Neural cell (in vitro differentiated cells): ENCODE data around the gene SRPK1. TPM values are rescaled to one million over a fixed set of nuclear protein-coding genes. Genes with fewer than 3 reads are reported as not detected.

Experiments used
- H2AFZ ChIP-seq: fragments of 200-600, 300-800 bp; sonication (generic), shearing (Covaris generic); 2 replicates; pipeline ENCODE4 v1.6.0; 2014; ENCODE audit warnings: low read depth, mild to moderate bottlenecking, antibody characterized with exemption, low read length, moderate library complexity
- H3F3A ChIP-seq: fragments of 200-600 bp; shearing (Covaris generic); 2 replicates; pipeline ENCODE4 v1.6.1; 2016; ENCODE audit warnings: mild to moderate bottlenecking, moderate library complexity, mixed read lengths, antibody characterized with exemption, low read length; ENCODE audit not compliant: insufficient read depth, poor library complexity, severe bottlenecking
- H3K27ac ChIP-seq: fragments of 200-600, 300-800 bp; sonication (generic), shearing (Covaris generic); 2 replicates; pipeline ENCODE4 v1.5.1; 2014; ENCODE audit warnings: mild to moderate bottlenecking, low read length, moderate library complexity
- H3K27me3 ChIP-seq: fragments of 300-800, 200-600 bp; sonication (generic), shearing (Covaris generic); 2 replicates; pipeline ENCODE4 v1.6.0; 2014; ENCODE audit warnings: mild to moderate bottlenecking, low read depth, low read length, moderate library complexity; ENCODE audit not compliant: insufficient read depth
- H3K36me3 ChIP-seq: fragments of 300-800, 200-600 bp; sonication (generic), shearing (Covaris generic); 2 replicates; pipeline ENCODE4 v1.5.1; 2014; ENCODE audit warnings: mild to moderate bottlenecking, antibody characterized with exemption, low read length, moderate library complexity; ENCODE audit not compliant: insufficient read depth
- H3K4me2 ChIP-seq: fragments of 300-800, 200-600 bp; sonication (generic), shearing (Covaris generic); 2 replicates; pipeline ENCODE4 v1.6.0; 2014; ENCODE audit warnings: mild to moderate bottlenecking, low read length
- H3K4me3 ChIP-seq: fragments of 300-800, 200-600 bp; sonication (generic), shearing (Covaris generic); 2 replicates; pipeline ENCODE4 v1.5.1; 2014; ENCODE audit warnings: mild to moderate bottlenecking, low read length, moderate library complexity
- H3K79me2 ChIP-seq: fragments of 200-600 bp; shearing (Covaris generic); replicated peaks from 2 replicates; pipeline ENCODE4 v1.6.0; 2014; ENCODE audit warnings: mild to moderate bottlenecking, low read length, moderate library complexity; ENCODE audit not compliant: insufficient read depth
- H3K9ac ChIP-seq: fragments of 300-800, 200-600 bp; sonication (generic), shearing (Covaris generic); 2 replicates; pipeline ENCODE4 v1.6.1; 2016; ENCODE audit warnings: mild to moderate bottlenecking, low read length, mixed read lengths
- H3K9me2 ChIP-seq: fragments of 200-600 bp; shearing (Covaris generic); 2 replicates; pipeline ENCODE4 v1.6.1; 2016; ENCODE audit warnings: mild to moderate bottlenecking, low read length, mixed read lengths; ENCODE audit not compliant: insufficient read depth
- H3K9me3 ChIP-seq: fragments of 200-600, 300-800 bp; sonication (generic), shearing (Covaris generic); 2 replicates; pipeline ENCODE4 v1.6.1; 2016; ENCODE audit warnings: mild to moderate bottlenecking, mixed run types, low read length, moderate library complexity, mixed read lengths
- H4K20me1 ChIP-seq: fragments of 200-600 bp; shearing (Covaris generic); 2 replicates; pipeline ENCODE4 v1.6.1; 2016; ENCODE audit warnings: mild to moderate bottlenecking, mixed run types; ENCODE audit not compliant: insufficient read depth
- EP300 ChIP-seq: fragments of 450-650 bp; conservative IDR thresholded peaks from 2 replicates; pipeline ENCODE4 v1.6.1; 2014; ENCODE audit warnings: antibody characterized with exemption, mild to moderate bottlenecking, moderate library complexity; ENCODE audit not compliant: poor library complexity, severe bottlenecking
- EZH2 ChIP-seq: fragments of 200-600, 300-800 bp; shearing (Covaris generic), sonication (generic); IDR thresholded peaks from 2 replicates; pipeline ENCODE4 v1.6.1; 2014; ENCODE audit warnings: antibody characterized with exemption, low read length, borderline replicate concordance, mild to moderate bottlenecking; ENCODE audit not compliant: insufficient read depth, poor library complexity, severe bottlenecking
- MXI1 ChIP-seq: fragments of 450-650 bp; conservative IDR thresholded peaks from 2 replicates; pipeline ENCODE4 v1.6.1; 2014; ENCODE audit warnings: antibody characterized with exemption, mild to moderate bottlenecking; ENCODE audit not compliant: poor library complexity, severe bottlenecking
- POLR2AphosphoS5 ChIP-seq: IDR thresholded peaks from 2 replicates; pipeline ENCODE4 v1.6.1; 2012
- RAD21 ChIP-seq: fragments of 450-650 bp; conservative IDR thresholded peaks from 2 replicates; pipeline ENCODE4 v1.6.1; 2014; ENCODE audit warnings: antibody characterized with exemption, mild to moderate bottlenecking, moderate library complexity
- SMC3 ChIP-seq: fragments of 450-650 bp; conservative IDR thresholded peaks from 2 replicates; pipeline ENCODE4 v1.6.1; 2014; ENCODE audit warnings: antibody characterized with exemption, mild to moderate bottlenecking, moderate library complexity; ENCODE audit not compliant: poor library complexity
- TAF1 ChIP-seq: IDR thresholded peaks from 2 replicates; pipeline ENCODE4 v1.6.1; 2012; ENCODE audit warnings: low read depth
- polyA plus RNA-seq: library from polyadenylated mRNA; depleted of rRNA; stranded (reverse); fragments of >200 nt; gene quantifications from 2 replicates; pipeline ENCODE4 v1.2.3, GENCODE V29; 2014
- TF ChIP-seq, protein P1 (sequence below): IDR thresholded peaks from 2 replicates; pipeline ENCODE4 v1.6.1; 2012; ENCODE audit warnings: borderline replicate concordance
- TF ChIP-seq, protein P2 (sequence below): fragments of 450-650 bp; IDR thresholded peaks from 2 replicates; pipeline ENCODE4 v1.5.1; 2014; ENCODE audit warnings: antibody characterized with exemption, mild to moderate bottlenecking, moderate library complexity; ENCODE audit not compliant: poor library complexity, severe bottlenecking

The SRPK1 gene
- polyA plus RNA-seq, 1 donor from 2014 or later: 39.9 TPM

- Histone ChIP-seq H3K36me3 (no peaks in the 10 kb centered on the region), H3K4me2 (no peak overlapping the region), H3F3A (no peaks in the 10 kb centered on the region), H4K20me1 (no peaks in the 10 kb centered on the region), H3K79me2 (peaks cover 31% of the 10 kb centered on the region), H3K9me2 (no peaks in the 10 kb centered on the region), H3K4me3 (no peak overlapping the region), H3K9me3 (no peaks in the 10 kb centered on the region), H3K9ac (no peak overlapping the region), H2AFZ (no peak overlapping the region), H3K27me3 (no peaks in the 10 kb centered on the region), H3K27ac (no peak overlapping the region)
- TF ChIP-seq POLR2AphosphoS5 (no peak), MXI1 (no peak), TAF1 (no peak), RAD21 (no peak), EZH2 (no peak), EP300 (no peak), SMC3 (no peak)
- TF ChIP-seq, protein P1, sequence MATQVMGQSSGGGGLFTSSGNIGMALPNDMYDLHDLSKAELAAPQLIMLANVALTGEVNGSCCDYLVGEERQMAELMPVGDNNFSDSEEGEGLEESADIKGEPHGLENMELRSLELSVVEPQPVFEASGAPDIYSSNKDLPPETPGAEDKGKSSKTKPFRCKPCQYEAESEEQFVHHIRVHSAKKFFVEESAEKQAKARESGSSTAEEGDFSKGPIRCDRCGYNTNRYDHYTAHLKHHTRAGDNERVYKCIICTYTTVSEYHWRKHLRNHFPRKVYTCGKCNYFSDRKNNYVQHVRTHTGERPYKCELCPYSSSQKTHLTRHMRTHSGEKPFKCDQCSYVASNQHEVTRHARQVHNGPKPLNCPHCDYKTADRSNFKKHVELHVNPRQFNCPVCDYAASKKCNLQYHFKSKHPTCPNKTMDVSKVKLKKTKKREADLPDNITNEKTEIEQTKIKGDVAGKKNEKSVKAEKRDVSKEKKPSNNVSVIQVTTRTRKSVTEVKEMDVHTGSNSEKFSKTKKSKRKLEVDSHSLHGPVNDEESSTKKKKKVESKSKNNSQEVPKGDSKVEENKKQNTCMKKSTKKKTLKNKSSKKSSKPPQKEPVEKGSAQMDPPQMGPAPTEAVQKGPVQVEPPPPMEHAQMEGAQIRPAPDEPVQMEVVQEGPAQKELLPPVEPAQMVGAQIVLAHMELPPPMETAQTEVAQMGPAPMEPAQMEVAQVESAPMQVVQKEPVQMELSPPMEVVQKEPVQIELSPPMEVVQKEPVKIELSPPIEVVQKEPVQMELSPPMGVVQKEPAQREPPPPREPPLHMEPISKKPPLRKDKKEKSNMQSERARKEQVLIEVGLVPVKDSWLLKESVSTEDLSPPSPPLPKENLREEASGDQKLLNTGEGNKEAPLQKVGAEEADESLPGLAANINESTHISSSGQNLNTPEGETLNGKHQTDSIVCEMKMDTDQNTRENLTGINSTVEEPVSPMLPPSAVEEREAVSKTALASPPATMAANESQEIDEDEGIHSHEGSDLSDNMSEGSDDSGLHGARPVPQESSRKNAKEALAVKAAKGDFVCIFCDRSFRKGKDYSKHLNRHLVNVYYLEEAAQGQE: no peak
- TF ChIP-seq, protein P2, sequence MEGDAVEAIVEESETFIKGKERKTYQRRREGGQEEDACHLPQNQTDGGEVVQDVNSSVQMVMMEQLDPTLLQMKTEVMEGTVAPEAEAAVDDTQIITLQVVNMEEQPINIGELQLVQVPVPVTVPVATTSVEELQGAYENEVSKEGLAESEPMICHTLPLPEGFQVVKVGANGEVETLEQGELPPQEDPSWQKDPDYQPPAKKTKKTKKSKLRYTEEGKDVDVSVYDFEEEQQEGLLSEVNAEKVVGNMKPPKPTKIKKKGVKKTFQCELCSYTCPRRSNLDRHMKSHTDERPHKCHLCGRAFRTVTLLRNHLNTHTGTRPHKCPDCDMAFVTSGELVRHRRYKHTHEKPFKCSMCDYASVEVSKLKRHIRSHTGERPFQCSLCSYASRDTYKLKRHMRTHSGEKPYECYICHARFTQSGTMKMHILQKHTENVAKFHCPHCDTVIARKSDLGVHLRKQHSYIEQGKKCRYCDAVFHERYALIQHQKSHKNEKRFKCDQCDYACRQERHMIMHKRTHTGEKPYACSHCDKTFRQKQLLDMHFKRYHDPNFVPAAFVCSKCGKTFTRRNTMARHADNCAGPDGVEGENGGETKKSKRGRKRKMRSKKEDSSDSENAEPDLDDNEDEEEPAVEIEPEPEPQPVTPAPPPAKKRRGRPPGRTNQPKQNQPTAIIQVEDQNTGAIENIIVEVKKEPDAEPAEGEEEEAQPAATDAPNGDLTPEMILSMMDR: no peak
Observed at GRCh38 chr6:35893246-35893645, 27.7 kb downstream of the SRPK1 start.

DNA sequence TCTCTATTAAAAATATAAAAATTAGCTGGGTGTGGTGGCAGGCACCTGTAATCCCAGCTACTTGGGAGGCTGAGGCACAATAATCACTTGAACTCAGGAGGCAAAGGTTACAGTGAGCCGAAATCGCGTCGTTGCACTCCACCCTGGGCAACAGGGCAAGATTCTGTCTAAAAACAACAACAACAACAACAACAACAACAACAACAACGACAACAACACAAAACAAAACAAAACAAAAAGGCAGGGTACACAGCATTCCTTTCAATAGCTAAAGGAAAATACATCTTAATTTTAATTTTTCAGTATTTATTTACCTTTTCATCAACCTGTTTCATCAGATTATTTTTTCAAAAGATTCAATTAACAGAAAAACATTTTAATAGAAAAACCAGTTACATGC is 28.4 kb downstream of the SRPK1 start:
- H2AFZ ChIP-seq: no peak overlapping the region
- no peaks in the 10 kb centered on the region for H3F3A ChIP-seq
- no peak overlapping the region for H3K9ac ChIP-seq
- H3K79me2 ChIP-seq: peaks cover 27% of the 10 kb centered on the region
- H3K27ac ChIP-seq: no peak overlapping the region
- no peak overlapping the region for H3K4me3 ChIP-seq
- TF ChIP-seq, protein P2: no peak
- TF ChIP-seq POLR2AphosphoS5: no peak
- TF ChIP-seq SMC3: no peak
- no peak for TF ChIP-seq TAF1
- TF ChIP-seq EZH2: no peak
- TF ChIP-seq, protein P1: no peak
- TF ChIP-seq RAD21: no peak
- TF ChIP-seq MXI1: no peak
- TF ChIP-seq EP300: no peak
- H4K20me1 ChIP-seq: no peaks in the 10 kb centered on the region
- H3K4me2 ChIP-seq: no peak overlapping the region
- no peaks in the 10 kb centered on the region for H3K27me3 ChIP-seq
- no peaks in the 10 kb centered on the region for H3K36me3 ChIP-seq
- H3K9me2 ChIP-seq: no peaks in the 10 kb centered on the region
- no peaks in the 10 kb centered on the region for H3K9me3 ChIP-seq
